Activated CD8-positive, alpha-beta T cell treated with anti-CD3 and anti-CD28 coated beads for 36 hours (primary cell): ENCODE data around the gene MAPK12. TPM values are rescaled to one million over a fixed set of nuclear protein-coding genes. Genes with fewer than 3 reads are reported as not detected.
A peak's percentile ranks its signal among the peaks of the same experiment; 100 is the strongest.

Experiments used
- ATAC-seq: fragments of 200-7000 bp; cut with Tn5 transposase; one replicate; pipeline ENCODE4 v1.10.0; 2021; ENCODE audit warnings: mild to moderate bottlenecking, moderate library complexity
- CTCF ChIA-PET: fragments of 350-600 bp; sonication (Branson Sonifier 250); formaldehyde crosslinking; loops from one replicate; lab custom pipeline; 2021; ENCODE audit warnings: antibody characterized with exemption; lab: Charles Lee
- POLR2A ChIA-PET: fragments of 350-600 bp; sonication (Branson Sonifier 250); formaldehyde crosslinking; loops from one replicate; lab custom pipeline; 2021; ENCODE audit warnings: antibody characterized with exemption; lab: Charles Lee
- DNase-seq: peaks from one replicate; pipeline ENCODE4 v3.0.0-alpha.2; 2020
- H3K27ac Mint-ChIP-seq: one replicate; pipeline ENCODE4 v1.8.0; 2021; ENCODE audit warnings: mild to moderate bottlenecking, mixed read lengths
- H3K27me3 Mint-ChIP-seq: one replicate; pipeline ENCODE4 v1.8.0; 2021; ENCODE audit warnings: mixed read lengths
- H3K36me3 Mint-ChIP-seq: one replicate; pipeline ENCODE4 v1.8.0; 2021; ENCODE audit warnings: low read depth, mixed read lengths
- H3K4me1 Mint-ChIP-seq: one replicate; pipeline ENCODE4 v1.8.0; 2021; ENCODE audit warnings: low read depth, mixed read lengths
- H3K4me3 Mint-ChIP-seq: one replicate; pipeline ENCODE4 v1.8.0; 2021; ENCODE audit warnings: mild to moderate bottlenecking, moderate library complexity, mixed read lengths
- H3K9me3 Mint-ChIP-seq: one replicate; pipeline ENCODE4 v1.8.0; 2021; ENCODE audit warnings: mixed read lengths
- intact Hi-C: fragments of 100-400 bp; cut with micrococcal nuclease; formaldehyde crosslinking; loops from one replicate; pipeline ENCODE4 v1.10.0; 2022
- total RNA-seq, 2 experiments: library from RNA; stranded (reverse); gene quantifications; one replicate each; pipeline ENCODE4 v1.2.3, GENCODE V29; 2021
- TF ChIP-seq, protein P1 (sequence below): fragments of 200-600 bp; IDR thresholded peaks from one replicate; pipeline ENCODE4 v1.8.0; 2022; ENCODE audit warnings: antibody characterized with exemption, mild to moderate bottlenecking

MAPK12 gene
- total RNA-seq, 2 experiments from 2014 or later, result 7.9 to 9.2 TPM

DNA sequence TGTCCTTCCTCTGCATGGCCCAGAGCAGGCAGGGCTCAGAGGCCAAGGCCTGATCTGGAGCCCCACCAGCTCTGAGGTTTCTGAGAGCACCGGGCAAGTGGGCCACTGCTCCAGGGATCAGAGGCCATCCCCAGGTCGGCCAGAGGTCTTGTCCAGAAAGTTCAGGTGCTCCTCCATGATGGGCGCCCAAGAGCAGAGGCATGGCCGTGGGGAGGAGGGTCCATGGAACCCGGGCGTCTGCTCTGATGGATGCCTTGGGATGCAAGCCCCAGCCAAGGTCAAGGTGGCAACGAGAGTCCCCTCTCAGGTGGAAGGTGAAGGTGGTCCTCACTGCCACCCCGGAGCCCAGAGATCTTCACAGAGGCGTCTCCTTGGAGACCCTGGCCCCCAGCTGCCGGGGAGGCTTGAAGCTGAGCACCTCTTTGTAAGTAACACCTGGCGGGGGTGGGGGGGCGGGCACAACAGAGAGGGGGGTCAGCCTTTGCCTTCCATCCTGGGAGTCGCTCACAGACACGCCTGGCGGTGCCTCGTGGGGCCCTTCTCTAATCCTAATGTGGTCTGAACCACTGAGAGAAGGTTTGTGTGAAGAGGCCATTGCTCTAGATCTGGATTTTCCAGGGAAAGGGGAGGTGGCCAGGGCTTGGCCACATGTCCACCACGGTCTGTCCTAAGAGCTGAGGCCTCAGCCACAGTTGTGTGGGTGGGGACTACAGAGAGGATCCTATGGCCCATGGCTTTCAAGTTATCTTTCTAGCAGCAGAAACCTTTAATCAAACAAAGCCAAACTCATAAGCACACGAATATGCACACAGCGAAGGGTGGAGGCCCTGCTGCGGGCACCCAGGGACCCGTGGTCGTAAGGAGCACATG lies 8.2 kb downstream of the MAPK12 start:
- Mint-ChIP-seq H3K4me3 (no peak overlapping the region), H3K4me1 (peaks cover 10% of the 10 kb centered on the region), H3K36me3 (no peaks in the 10 kb centered on the region), H3K27ac (no peak overlapping the region), H3K9me3 (no peaks in the 10 kb centered on the region), H3K27me3 (no peaks in the 10 kb centered on the region)
- CTCF ChIA-PET, result interaction anchor here (0.6 to 3.3 kb wide), 15 partner anchors 9 to 367 kb away, joined by 3 to 33 read pairs (median 3); partner anchors contain the start of gene DENND6B
- ATAC-seq (no peak), DNase-seq (no peak)
- intact Hi-C loops, result loop anchor here (5.0 kb wide), 1 partner anchor 89 kb away; the partner anchor contains the start of gene PPP6R2
- TF ChIP-seq, protein P1, sequence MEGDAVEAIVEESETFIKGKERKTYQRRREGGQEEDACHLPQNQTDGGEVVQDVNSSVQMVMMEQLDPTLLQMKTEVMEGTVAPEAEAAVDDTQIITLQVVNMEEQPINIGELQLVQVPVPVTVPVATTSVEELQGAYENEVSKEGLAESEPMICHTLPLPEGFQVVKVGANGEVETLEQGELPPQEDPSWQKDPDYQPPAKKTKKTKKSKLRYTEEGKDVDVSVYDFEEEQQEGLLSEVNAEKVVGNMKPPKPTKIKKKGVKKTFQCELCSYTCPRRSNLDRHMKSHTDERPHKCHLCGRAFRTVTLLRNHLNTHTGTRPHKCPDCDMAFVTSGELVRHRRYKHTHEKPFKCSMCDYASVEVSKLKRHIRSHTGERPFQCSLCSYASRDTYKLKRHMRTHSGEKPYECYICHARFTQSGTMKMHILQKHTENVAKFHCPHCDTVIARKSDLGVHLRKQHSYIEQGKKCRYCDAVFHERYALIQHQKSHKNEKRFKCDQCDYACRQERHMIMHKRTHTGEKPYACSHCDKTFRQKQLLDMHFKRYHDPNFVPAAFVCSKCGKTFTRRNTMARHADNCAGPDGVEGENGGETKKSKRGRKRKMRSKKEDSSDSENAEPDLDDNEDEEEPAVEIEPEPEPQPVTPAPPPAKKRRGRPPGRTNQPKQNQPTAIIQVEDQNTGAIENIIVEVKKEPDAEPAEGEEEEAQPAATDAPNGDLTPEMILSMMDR, result no peak
- POLR2A ChIA-PET, result interaction anchor here (0.6 to 3.1 kb wide), 2 partner anchors 7 to 19 kb away, joined by 3 to 13 read pairs; no protein-coding TSS in a partner anchor

DNA sequence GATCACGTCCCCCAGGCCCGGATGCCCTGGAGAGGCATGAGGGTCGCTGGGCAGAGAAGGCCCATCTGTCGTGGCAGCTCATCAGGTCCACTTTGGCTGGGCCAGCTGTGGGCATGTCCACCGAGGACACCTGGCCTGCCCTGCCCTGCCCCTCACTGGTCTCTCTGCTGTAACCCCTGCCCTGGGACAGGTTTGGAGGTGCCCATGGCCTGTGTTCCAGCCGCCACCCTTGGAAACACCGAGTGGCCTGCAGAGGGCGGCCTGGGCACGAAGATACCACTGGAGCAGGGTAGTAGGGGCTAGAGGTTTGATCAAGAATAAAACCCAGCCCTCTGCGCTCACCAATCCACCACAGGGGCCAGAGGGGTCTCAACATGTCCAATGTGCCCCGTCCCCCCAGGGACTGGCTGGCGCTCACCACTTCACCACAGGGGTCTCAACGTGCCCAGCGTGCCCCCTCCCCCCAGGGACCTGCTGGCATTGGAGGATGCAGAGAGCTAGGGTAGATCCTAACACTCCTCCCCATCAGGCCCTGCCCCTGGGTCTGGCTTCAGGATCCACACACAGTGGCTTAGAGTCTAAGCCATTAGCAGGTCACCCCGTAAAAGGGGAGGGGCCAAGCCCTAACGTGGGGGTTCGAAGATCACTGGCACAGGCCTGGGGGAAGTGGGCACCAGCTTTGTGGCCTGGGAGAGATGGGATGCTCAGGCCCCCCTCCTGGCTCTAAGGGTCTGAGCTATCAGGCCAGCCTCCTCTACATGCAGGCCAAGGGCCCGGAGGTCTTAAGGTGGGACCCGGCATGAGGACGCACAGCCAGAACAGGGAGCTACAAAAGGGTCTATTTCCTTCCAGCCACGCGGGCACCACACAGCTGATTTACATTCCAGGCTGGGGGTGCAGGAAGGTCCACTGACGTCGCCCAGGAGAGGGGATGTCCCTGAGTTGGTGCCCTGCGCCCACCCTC lies 9.1 kb downstream of the MAPK12 start:
- intact Hi-C loops, result loop anchor here (5.0 kb wide), 1 partner anchor 90 kb away; the partner anchor contains the start of gene PPP6R2
- ATAC-seq (peak; percentile 63), DNase-seq (peak; percentile 86)
- Mint-ChIP-seq H3K4me1 (peaks cover 13% of the 10 kb centered on the region), H3K27me3 (no peaks in the 10 kb centered on the region), H3K36me3 (peaks cover 4% of the 10 kb centered on the region), H3K27ac (no peak overlapping the region), H3K9me3 (no peaks in the 10 kb centered on the region), H3K4me3 (peak overlapping the region; percentile 44)
- TF ChIP-seq, protein P1, result peak; percentile 57
- CTCF ChIA-PET, result interaction anchor here (0.6 to 3.3 kb wide), 21 partner anchors 9 to 368 kb away, joined by 3 to 33 read pairs (median 4); partner anchors contain the start of genes DENND6B, MAPK12 and SCO2
- POLR2A ChIA-PET, result interaction anchor here (0.5 to 3.1 kb wide), 5 partner anchors 8 to 90 kb away, joined by 3 to 13 read pairs (median 5); no protein-coding TSS in a partner anchor

DNA sequence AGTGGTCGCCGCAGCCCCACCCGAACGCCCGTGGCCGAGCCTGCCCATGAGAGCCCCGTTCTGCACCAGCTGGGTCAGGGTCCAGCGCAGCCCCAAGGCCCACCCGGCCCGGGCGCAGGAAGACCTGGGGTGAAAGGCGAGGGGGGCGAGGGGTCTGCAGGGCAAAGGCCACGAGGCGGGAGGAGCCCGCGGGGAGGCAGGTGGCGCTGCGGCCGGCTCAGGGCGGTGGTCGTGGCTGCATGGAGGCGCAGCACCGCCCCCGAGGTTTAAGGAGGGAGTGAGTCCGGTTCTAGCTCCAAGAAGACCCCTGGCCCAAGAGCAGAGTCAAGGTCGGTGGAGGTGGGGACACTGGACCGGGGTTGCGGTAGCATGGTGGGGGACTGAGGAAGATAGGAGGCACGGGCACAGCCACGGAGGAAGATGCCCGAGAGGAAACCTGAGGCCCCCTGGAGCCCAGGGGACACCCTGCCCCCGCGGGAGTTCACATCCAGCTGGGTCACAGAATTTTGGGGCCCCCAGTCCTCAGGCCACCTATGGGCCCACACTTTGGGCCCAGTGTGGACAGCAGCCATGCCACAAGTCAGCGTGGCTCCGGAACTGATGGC lies 9.9 kb downstream of the MAPK12 start:
- peak overlapping the region; percentile 44 for H3K4me3 Mint-ChIP-seq
- no peak for ATAC-seq
- peaks cover 13% of the 10 kb centered on the region for H3K4me1 Mint-ChIP-seq
- H3K9me3 Mint-ChIP-seq, result no peaks in the 10 kb centered on the region
- TF ChIP-seq, protein P1, result no peak
- H3K27ac Mint-ChIP-seq, result no peak overlapping the region
- peaks cover 7% of the 10 kb centered on the region for H3K36me3 Mint-ChIP-seq
- ChIA-PET CTCF (interaction anchor here (1.0 to 3.3 kb wide), 15 partner anchors 9 to 370 kb away, joined by 3 to 33 read pairs (median 6); partner anchors contain the start of genes DENND6B, MAPK12 and SCO2), POLR2A (interaction anchor here (0.7 to 3.1 kb wide), 6 partner anchors 12 to 274 kb away, joined by 3 to 13 read pairs (median 5); partner anchors contain the start of gene SCO2)
- H3K27me3 Mint-ChIP-seq, result no peaks in the 10 kb centered on the region
- intact Hi-C loops, result loop anchor here (5.0 kb wide), 1 partner anchor 91 kb away; the partner anchor contains the start of gene PPP6R2
- no peak for DNase-seq
